Retinal pigment epithelial cell (primary cell): Measurements from ENCODE around the gene RBM18.

Experiments used
- DNase-seq: peaks from one replicate; pipeline ENCODE4 v3.0.0-alpha.2; 2010; ENCODE audit warnings: low read depth
- H3K4me3 ChIP-seq: 2 replicates; pipeline ENCODE4 v1.5.1; 2011; ENCODE audit warnings: mild to moderate bottlenecking, low read length, control low read depth, moderate library complexity
- CTCF ChIP-seq: conservative IDR thresholded peaks from 2 replicates; pipeline ENCODE4 v1.5.1; 2011; ENCODE audit warnings: low read depth, low read length, control low read depth, inconsistent platforms

The RBM18 gene

GRCh38 chr9:122246666-122247065, 18.0 kb downstream of the RBM18 start:
- H3K4me3 ChIP-seq: no peak overlapping the region
- DNase-seq: no peak
- TF ChIP-seq CTCF: no peak

GRCh38 chr9:122244349-122244748, 20.3 kb downstream of the RBM18 start:
- DNase-seq: no peak
- no peak overlapping the region for H3K4me3 ChIP-seq
- no peak for TF ChIP-seq CTCF

- no peak for TF ChIP-seq CTCF
- DNase-seq: no peak
Measured at GRCh38 chr9:122239722-122240121, 24.9 kb downstream of the RBM18 start.

GRCh38 chr9:122236681-122237080, 28.0 kb downstream of the RBM18 start:
- H3K4me3 ChIP-seq: no peak overlapping the region
- DNase-seq: no peak
- TF ChIP-seq CTCF: no peak

More at GRCh38 chr9:122239722-122240121, 24.9 kb downstream of the RBM18 start:
- H3K4me3 ChIP-seq: no peak overlapping the region

- H3K4me3 ChIP-seq: no peak overlapping the region
- no peak for DNase-seq
- TF ChIP-seq CTCF: no peak
Measured at GRCh38 chr9:122234022-122234748, 30.5 kb downstream of the RBM18 start.

GRCh38 chr9:122232796-122233306, 31.8 kb downstream of the RBM18 start:
- no peak for DNase-seq
- no peak for TF ChIP-seq CTCF
- H3K4me3 ChIP-seq: no peak overlapping the region

GRCh38 chr9:122229485-122229837, 35.2 kb downstream of the RBM18 start:
- no peak for TF ChIP-seq CTCF
- H3K4me3 ChIP-seq: no peak overlapping the region

More at GRCh38 chr9:122229485-122229837, 35.2 kb downstream of the RBM18 start:
- DNase-seq: no peak
